Testis (tissue), 2 donors: ENCODE measurements around the gene PTPN7.

ENCODE experiments used
- CTCF ChIP-seq, 3 experiments: fragments of 450-650 bp in 2 of 3; fragments of 200-600 bp in 1 of 3; sonication (generic) in 1 of 3; IDR thresholded peaks; one replicate each; pipeline ENCODE4 v1.5.1; 2016 to 2019; ENCODE audit warnings: antibody characterized with exemption in 3 of 3, mild to moderate bottlenecking in 2 of 3, moderate library complexity in 1 of 3
- POLR2A ChIP-seq: fragments of 450-650 bp; IDR thresholded peaks from one replicate; pipeline ENCODE4 v1.6.1; 2017; ENCODE audit warnings: antibody characterized with exemption, mild to moderate bottlenecking, moderate library complexity

GRCh38 chr1:202170726-202171125, 10.3 kb upstream of the PTPN7 start:
- TF ChIP-seq POLR2A (no peak), CTCF (IDR thresholded peaks at IDR 0.05) (no peak)
